HEK293 (cell line): ENCODE data around the gene NRN1L.
A peak's percentile ranks its signal among the peaks of the same experiment; 100 is the strongest.

ENCODE experiments used
- CTCF ChIA-PET: fragments of 350-600 bp; formaldehyde crosslinking; extraction: SDS; loops from one replicate; lab custom pipeline; 2021; ENCODE audit warnings: antibody characterized with exemption; lab: Yijun Ruan, JAX
- POLR2A ChIA-PET: fragments of 300-600 bp; formaldehyde crosslinking; extraction: SDS; loops from one replicate; lab custom pipeline; 2020; ENCODE audit warnings: antibody characterized with exemption, inconsistent platforms; lab: Yijun Ruan, JAX
- H3K27ac ChIP-seq: fragments of 200-500 bp; sonication (Bioruptor generic); 2 replicates; pipeline ENCODE4 v1.5.1; 2014; ENCODE audit warnings: low read depth, low read length, control low read depth, inconsistent platforms; ENCODE audit errors: extremely low read depth
- H3K36me3 ChIP-seq, 2 experiments: fragments of 200-500 bp in 1 of 2; sonication (Bioruptor generic) in 1 of 2; 1 replicate in 1 of 2; 2 replicates in 1 of 2; pipeline ENCODE4 v1.5.1; 2014 to 2017; ENCODE audit warnings: inconsistent platforms in 2 of 2, low read length in 2 of 2; ENCODE audit not compliant: control insufficient read depth in 2 of 2, insufficient read depth in 1 of 2
- H3K4me1 ChIP-seq: fragments of 200-500 bp; sonication (Bioruptor generic); 2 replicates; pipeline ENCODE4 v1.5.1; 2014; ENCODE audit warnings: mild to moderate bottlenecking, low read length, inconsistent platforms; ENCODE audit not compliant: control insufficient read depth, insufficient read depth
- H3K4me3 ChIP-seq: 2 replicates; pipeline ENCODE4 v1.5.1; 2011; ENCODE audit warnings: low read depth, mild to moderate bottlenecking, control low read depth, low read length, moderate library complexity
- H3K9me3 ChIP-seq: fragments of 200-500 bp; sonication (Bioruptor generic); 2 replicates; pipeline ENCODE4 v1.5.1; 2014; ENCODE audit warnings: low read depth, low read length, inconsistent platforms; ENCODE audit not compliant: control insufficient read depth, insufficient read depth
- ELK4 ChIP-seq: IDR thresholded peaks from 2 replicates; pipeline ENCODE4 v1.6.1; 2011; ENCODE audit warnings: mild to moderate bottlenecking, low read depth, low read length, borderline replicate concordance
- KLF7 ChIP-seq: fragments of 450-650 bp; formaldehyde crosslinking; IDR thresholded peaks from 2 replicates; pipeline ENCODE4 v1.5.1; 2016; ENCODE audit warnings: missing biosample characterization, missing genetic modification characterization, borderline replicate concordance
- PATZ1 ChIP-seq: fragments of 450-650 bp; formaldehyde crosslinking; IDR thresholded peaks from 2 replicates; pipeline ENCODE4 v1.5.1; 2016; ENCODE audit warnings: missing biosample characterization, missing genetic modification characterization
- SCRT1 ChIP-seq: fragments of 450-650 bp; formaldehyde crosslinking; IDR thresholded peaks from 2 replicates; pipeline ENCODE4 v1.5.1; 2016; ENCODE audit warnings: missing biosample characterization, missing genetic modification characterization, borderline replicate concordance
- SCRT2 ChIP-seq: fragments of 450-650 bp; formaldehyde crosslinking; IDR thresholded peaks from 2 replicates; pipeline ENCODE4 v1.5.1; 2016; ENCODE audit warnings: missing biosample characterization, missing genetic modification characterization
- SP3 ChIP-seq: fragments of 450-650 bp; formaldehyde crosslinking; IDR thresholded peaks from 2 replicates; pipeline ENCODE4 v1.5.1; 2016; ENCODE audit warnings: missing biosample characterization, missing genetic modification characterization
- YY2 ChIP-seq: fragments of 450-650 bp; formaldehyde crosslinking; IDR thresholded peaks from 2 replicates; pipeline ENCODE4 v1.5.1; 2016; ENCODE audit warnings: missing biosample characterization, missing genetic modification characterization
- ZBTB7A ChIP-seq: fragments of 450-650 bp; formaldehyde crosslinking; IDR thresholded peaks from 2 replicates; pipeline ENCODE4 v1.5.1; 2016; ENCODE audit warnings: low read depth, missing biosample characterization, missing genetic modification characterization
- ZNF114 ChIP-seq: fragments of 450-650 bp; formaldehyde crosslinking; IDR thresholded peaks from 2 replicates; pipeline ENCODE4 v1.5.0; 2017; ENCODE audit warnings: missing biosample characterization, missing genetic modification characterization
- ZNF133 ChIP-seq: fragments of 450-650 bp; formaldehyde crosslinking; IDR thresholded peaks from 2 replicates; pipeline ENCODE4 v1.5.1; 2016; ENCODE audit warnings: missing biosample characterization, missing genetic modification characterization
- ZNF146 ChIP-seq: fragments of 450-650 bp; formaldehyde crosslinking; IDR thresholded peaks from 2 replicates; pipeline ENCODE4 v1.5.1; 2016; ENCODE audit warnings: missing biosample characterization, missing genetic modification characterization
- ZNF19 ChIP-seq: fragments of 450-650 bp; formaldehyde crosslinking; IDR thresholded peaks from 2 replicates; pipeline ENCODE4; 2016; ENCODE audit warnings: missing biosample characterization, missing genetic modification characterization, low read depth
- ZNF202 ChIP-seq: fragments of 450-650 bp; formaldehyde crosslinking; IDR thresholded peaks from 2 replicates; pipeline ENCODE4 v1.5.1; 2016; ENCODE audit warnings: missing biosample characterization, missing genetic modification characterization, borderline replicate concordance
- ZNF214 ChIP-seq: fragments of 450-650 bp; formaldehyde crosslinking; IDR thresholded peaks from 2 replicates; pipeline ENCODE4 v1.5.1; 2017; ENCODE audit warnings: missing biosample characterization, mild to moderate bottlenecking, missing genetic modification characterization, borderline replicate concordance
- ZNF223 ChIP-seq: fragments of 450-650 bp; formaldehyde crosslinking; IDR thresholded peaks from 2 replicates; pipeline ENCODE4 v1.5.1; 2016; ENCODE audit warnings: missing biosample characterization, missing genetic modification characterization
- ZNF280C ChIP-seq: fragments of 450-650 bp; formaldehyde crosslinking; IDR thresholded peaks from 2 replicates; pipeline ENCODE4 v1.5.1; 2016; ENCODE audit warnings: missing biosample characterization, missing genetic modification characterization
- ZNF292 ChIP-seq: fragments of 450-650 bp; formaldehyde crosslinking; IDR thresholded peaks from 2 replicates; pipeline ENCODE4 v1.5.1; 2016; ENCODE audit warnings: low read depth, missing biosample characterization, missing genetic modification characterization, borderline replicate concordance
- ZNF341 ChIP-seq: fragments of 450-650 bp; formaldehyde crosslinking; IDR thresholded peaks from 2 replicates; pipeline ENCODE4; 2016; ENCODE audit warnings: low read depth, missing biosample characterization, missing genetic modification characterization
- ZNF398 ChIP-seq: fragments of 450-650 bp; formaldehyde crosslinking; IDR thresholded peaks from 2 replicates; pipeline ENCODE4 v1.5.1; 2017; ENCODE audit warnings: missing biosample characterization, missing genetic modification characterization
- ZNF423 ChIP-seq: fragments of 450-650 bp; formaldehyde crosslinking; IDR thresholded peaks from 2 replicates; pipeline ENCODE4 v1.5.1; 2016; ENCODE audit warnings: missing biosample characterization, missing genetic modification characterization
- ZNF433 ChIP-seq: fragments of 450-650 bp; formaldehyde crosslinking; IDR thresholded peaks from 2 replicates; pipeline ENCODE4 v1.5.1; 2016; ENCODE audit warnings: missing biosample characterization, missing genetic modification characterization, low read depth
- ZNF473 ChIP-seq: fragments of 450-650 bp; formaldehyde crosslinking; IDR thresholded peaks from 2 replicates; pipeline ENCODE4 v1.5.1; 2017; ENCODE audit warnings: missing biosample characterization, missing genetic modification characterization
- ZNF501 ChIP-seq: fragments of 450-650 bp; formaldehyde crosslinking; IDR thresholded peaks from 2 replicates; pipeline ENCODE4 v1.5.1; 2016; ENCODE audit warnings: missing biosample characterization, missing genetic modification characterization
- ZNF514 ChIP-seq: fragments of 450-650 bp; formaldehyde crosslinking; IDR thresholded peaks from 2 replicates; pipeline ENCODE4 v1.5.1; 2016; ENCODE audit warnings: missing biosample characterization, missing genetic modification characterization
- ZNF549 ChIP-seq: fragments of 450-650 bp; IDR thresholded peaks from 2 replicates; pipeline ENCODE4 v1.5.1; 2018; ENCODE audit warnings: missing biosample characterization, missing genetic modification characterization, mild to moderate bottlenecking, inconsistent platforms, moderate library complexity
- ZNF571 ChIP-seq: fragments of 450-650 bp; formaldehyde crosslinking; IDR thresholded peaks from 2 replicates; pipeline ENCODE4 v1.5.0; 2017; ENCODE audit warnings: missing biosample characterization, missing genetic modification characterization
- ZNF580 ChIP-seq: fragments of 450-650 bp; formaldehyde crosslinking; IDR thresholded peaks from 2 replicates; pipeline ENCODE4 v1.5.1; 2016; ENCODE audit warnings: missing biosample characterization, missing genetic modification characterization
- ZNF585B ChIP-seq: fragments of 450-650 bp; formaldehyde crosslinking; IDR thresholded peaks from 2 replicates; pipeline ENCODE4 v1.5.1; 2016; ENCODE audit warnings: missing biosample characterization, missing genetic modification characterization
- ZNF658 ChIP-seq: fragments of 450-650 bp; formaldehyde crosslinking; IDR thresholded peaks from 2 replicates; pipeline ENCODE4; 2016; ENCODE audit warnings: missing biosample characterization, missing genetic modification characterization
- ZNF677 ChIP-seq: fragments of 450-650 bp; IDR thresholded peaks from 2 replicates; pipeline ENCODE4 v1.5.0; 2018; ENCODE audit warnings: missing biosample characterization, mild to moderate bottlenecking, missing genetic modification characterization, moderate library complexity
- ZNF701 ChIP-seq: fragments of 450-650 bp; formaldehyde crosslinking; IDR thresholded peaks from 2 replicates; pipeline ENCODE4 v1.5.1; 2016; ENCODE audit warnings: missing biosample characterization, missing genetic modification characterization

NRN1L gene

GRCh38 chr16:67869653-67870052 is 15.0 kb upstream of the NRN1L start:
- no peaks in the 10 kb centered on the region for H3K9me3 ChIP-seq
- ChIA-PET POLR2A (no interaction called here), CTCF (interaction anchor here (0.6 to 2.4 kb wide), 3 partner anchors 9 to 53 kb away, joined by 3 to 11 read pairs (median 3); no protein-coding TSS in a partner anchor)
- no peak overlapping the region for H3K4me3 ChIP-seq
- no peak overlapping the region for H3K27ac ChIP-seq
- no peaks in the 10 kb centered on the region for H3K4me1 ChIP-seq
- no peak for TF ChIP-seq ZNF280C (tag by site-specific recombination)
- no peak for TF ChIP-seq ZNF133 (tag by site-specific recombination)
- no peak for TF ChIP-seq ZNF585B (tag by site-specific recombination)
- no peak for TF ChIP-seq ZNF549
- no peak for TF ChIP-seq ZNF341 (tag by site-specific recombination)
- TF ChIP-seq ZNF146 (tag by site-specific recombination) = no peak
- TF ChIP-seq ZNF114 (tag by site-specific recombination) = no peak
- no peak for TF ChIP-seq PATZ1
- no peak for TF ChIP-seq ZNF701 (tag by site-specific recombination)
- TF ChIP-seq ZNF677 = no peak
- TF ChIP-seq ZNF398 (tag by site-specific recombination) = no peak
- no peak for TF ChIP-seq ZNF580
- TF ChIP-seq YY2 (tag by site-specific recombination) = no peak
- TF ChIP-seq ZNF214 = no peak
- no peak for TF ChIP-seq ZNF202 (tag by site-specific recombination)
- no peak for TF ChIP-seq ZNF501 (tag by site-specific recombination)
- TF ChIP-seq ZNF223 = no peak
- TF ChIP-seq ZNF571 (tag by site-specific recombination) = no peak
- no peak for TF ChIP-seq KLF7 (tag by site-specific recombination)
- TF ChIP-seq ZNF19 (tag by site-specific recombination) = no peak
- H3K36me3 ChIP-seq = peaks cover 28 to 79% of the 10 kb centered on the region in 2 experiments

GRCh38 chr16:67871256-67871655 is 13.4 kb upstream of the NRN1L start:
- Histone ChIP-seq H3K4me1 (no peaks in the 10 kb centered on the region), H3K36me3 (peaks cover 20 to 78% of the 10 kb centered on the region in 2 experiments), H3K27ac (no peak overlapping the region), H3K9me3 (no peaks in the 10 kb centered on the region), H3K4me3 (no peak overlapping the region)
- ChIA-PET POLR2A (interaction anchor here (0.6 to 1.1 kb wide), 6 partner anchors 9 to 65 kb away, joined by 3 to 5 read pairs (median 3); partner anchors contain the start of gene NUTF2), CTCF (interaction anchor here (0.6 to 1.9 kb wide), 3 partner anchors 13 to 209 kb away, joined by 3 to 8 read pairs (median 6); partner anchors contain the start of gene NRN1L)
- TF ChIP-seq ZBTB7A (tag by site-specific recombination) = no peak
- TF ChIP-seq SP3 = no peak
- TF ChIP-seq SCRT2 (tag by site-specific recombination) = peak; percentile 90
- no peak for TF ChIP-seq ZNF423 (tag by site-specific recombination)
- no peak for TF ChIP-seq ZNF292
- no peak for TF ChIP-seq ZNF473 (tag by site-specific recombination)
- no peak for TF ChIP-seq ZNF658 (tag by site-specific recombination)
- no peak for TF ChIP-seq ZNF514
- TF ChIP-seq ZNF433 (tag by site-specific recombination) = no peak
- no peak for TF ChIP-seq ELK4
- TF ChIP-seq SCRT1 (tag by site-specific recombination) = peak; percentile 68; the same call in 1 of the 2 replicates
